Erythroblast (primary cell): ENCODE data around the gene FBXO11.
"Not testable (repeated sequence)": the region's sequence is repeated elsewhere in the genome, so short reads cannot be mapped to it uniquely, and the experiment has no call there.

Source experiments
- DNase-seq, 2 experiments: peaks; one replicate each; lab custom pipeline; 2025; lab: John Stamatoyannopoulos, UW
- GATA1 ChIP-seq: IDR thresholded peaks from 2 replicates; pipeline ENCODE4 v1.6.1; 2011; ENCODE audit warnings: low read depth, mild to moderate bottlenecking, control low read depth, low read length, moderate library complexity
- POLR2A ChIP-seq: IDR thresholded peaks from 2 replicates; pipeline ENCODE4 v1.6.1; 2011; ENCODE audit warnings: mild to moderate bottlenecking, low read length

The FBXO11 gene

DNA sequence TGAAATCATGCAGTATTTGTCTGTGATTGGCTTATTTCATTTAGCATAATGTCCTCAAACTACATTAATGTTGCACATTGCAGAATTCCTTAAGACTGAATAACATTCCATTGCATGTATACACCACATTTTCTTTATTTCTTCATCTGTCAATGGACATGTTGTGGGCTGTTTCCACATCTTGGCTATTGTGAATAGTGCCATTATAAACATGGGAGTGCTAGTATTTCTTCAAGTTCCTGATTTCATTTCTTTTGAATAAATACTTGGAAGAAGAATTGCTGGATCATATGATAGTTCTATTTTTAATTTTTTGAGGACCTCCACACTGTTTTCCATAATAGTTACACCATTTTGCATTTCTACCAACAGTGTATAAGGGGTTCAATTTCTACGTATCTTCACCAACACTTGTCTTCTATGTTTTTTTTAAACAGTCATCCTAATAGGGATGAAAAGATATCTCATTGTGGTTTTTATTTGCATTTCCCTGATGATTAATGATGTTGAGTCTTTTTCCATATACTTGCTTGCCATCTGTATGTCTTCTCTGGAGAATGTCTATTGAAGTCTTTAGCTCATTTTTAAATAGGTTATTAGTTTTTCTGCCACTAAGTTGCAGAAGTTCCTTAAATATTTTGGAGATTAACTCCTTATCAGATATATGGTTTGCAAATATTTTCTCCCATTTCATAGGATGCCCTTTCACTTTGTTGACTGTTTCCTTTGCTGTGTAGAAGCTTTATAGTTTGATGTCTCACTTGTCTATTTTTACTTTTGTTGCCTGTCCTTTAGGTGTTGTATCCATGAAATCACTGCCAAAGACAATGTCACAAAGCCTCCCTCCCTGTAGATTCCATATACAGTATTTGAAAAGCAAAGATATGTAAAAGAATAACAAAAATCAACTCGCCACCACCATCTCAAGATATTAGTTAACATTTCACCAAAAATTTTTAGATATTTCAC, 14.6 kb downstream of the FBXO11 start:
- no peak for DNase-seq
- TF ChIP-seq GATA1: no peak
- no peak for TF ChIP-seq POLR2A

- TF ChIP-seq GATA1 (no peak), POLR2A (no peak)
- no peak for DNase-seq
These were observed 15.5 kb downstream of the FBXO11 start for GRCh38 chr2:47890711-47891368.

DNA sequence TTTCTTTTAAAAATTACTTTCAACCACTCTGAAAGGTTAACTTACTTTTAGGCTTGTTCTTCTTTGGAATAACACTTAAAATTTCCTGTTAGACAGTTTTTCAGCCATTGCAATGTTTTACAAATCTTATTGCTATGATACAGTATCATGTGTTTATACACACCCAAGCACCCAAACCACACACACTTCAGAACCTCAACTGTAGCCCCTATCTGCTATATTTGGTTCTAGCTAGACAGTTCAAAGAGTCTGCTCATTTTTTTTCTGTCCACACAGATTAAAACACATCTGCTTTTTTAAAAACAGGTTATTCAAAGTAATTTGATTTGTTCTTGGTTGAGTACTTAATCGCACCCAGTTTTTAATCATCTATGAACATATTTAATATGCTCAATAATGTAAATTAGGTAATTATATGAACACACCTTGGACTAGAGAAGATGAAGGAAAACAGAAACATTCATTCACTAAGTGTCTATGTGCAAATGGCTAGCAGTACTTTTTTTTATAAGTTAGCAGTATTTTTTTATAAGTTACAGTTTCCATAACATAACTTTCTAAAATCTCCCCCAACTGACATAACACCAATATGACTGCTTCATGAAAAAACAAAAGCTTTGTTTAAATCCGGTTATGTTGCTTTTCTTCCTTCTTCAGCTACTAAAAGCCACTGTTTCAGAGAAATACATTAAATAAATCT, 17.6 kb downstream of the FBXO11 start:
- DNase-seq: peak in 1 of 2 experiments; percentile 16
- TF ChIP-seq POLR2A: no peak
- no peak for TF ChIP-seq GATA1

DNA sequence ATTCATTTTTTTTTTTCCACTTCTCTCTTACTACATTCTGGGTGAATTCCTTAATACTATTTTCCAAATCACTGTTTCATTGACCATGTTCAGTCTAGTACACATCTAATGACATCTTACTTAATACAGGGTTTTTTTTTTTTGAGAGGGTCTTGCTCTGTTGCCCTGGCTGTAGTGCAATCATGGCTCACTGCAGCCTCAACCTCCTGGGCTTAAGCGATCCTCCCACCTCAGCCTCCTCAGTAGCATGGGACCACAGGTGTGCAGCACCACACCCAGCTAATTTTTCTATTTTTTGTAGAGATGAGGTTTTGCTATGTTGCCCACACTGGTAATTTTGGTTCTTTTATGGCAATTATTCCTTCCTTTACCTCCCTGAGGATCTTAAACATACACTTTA, 29.4 kb downstream of the FBXO11 start:
- TF ChIP-seq GATA1 (no peak), POLR2A (no peak)
- DNase-seq: no peak

- no peak for TF ChIP-seq GATA1
- no peak for DNase-seq
These were observed 33.4 kb downstream of the FBXO11 start for GRCh38 chr2:47872941-47873340.

GRCh38 chr2:47870641-47871540, 35.4 kb downstream of the FBXO11 start:
- no peak for DNase-seq
- TF ChIP-seq POLR2A (no peak), GATA1 (no peak)

- DNase-seq: no peak
- TF ChIP-seq GATA1 (no peak), POLR2A (no peak)
These were observed 36.3 kb downstream of the FBXO11 start for GRCh38 chr2:47869859-47870595.

DNA sequence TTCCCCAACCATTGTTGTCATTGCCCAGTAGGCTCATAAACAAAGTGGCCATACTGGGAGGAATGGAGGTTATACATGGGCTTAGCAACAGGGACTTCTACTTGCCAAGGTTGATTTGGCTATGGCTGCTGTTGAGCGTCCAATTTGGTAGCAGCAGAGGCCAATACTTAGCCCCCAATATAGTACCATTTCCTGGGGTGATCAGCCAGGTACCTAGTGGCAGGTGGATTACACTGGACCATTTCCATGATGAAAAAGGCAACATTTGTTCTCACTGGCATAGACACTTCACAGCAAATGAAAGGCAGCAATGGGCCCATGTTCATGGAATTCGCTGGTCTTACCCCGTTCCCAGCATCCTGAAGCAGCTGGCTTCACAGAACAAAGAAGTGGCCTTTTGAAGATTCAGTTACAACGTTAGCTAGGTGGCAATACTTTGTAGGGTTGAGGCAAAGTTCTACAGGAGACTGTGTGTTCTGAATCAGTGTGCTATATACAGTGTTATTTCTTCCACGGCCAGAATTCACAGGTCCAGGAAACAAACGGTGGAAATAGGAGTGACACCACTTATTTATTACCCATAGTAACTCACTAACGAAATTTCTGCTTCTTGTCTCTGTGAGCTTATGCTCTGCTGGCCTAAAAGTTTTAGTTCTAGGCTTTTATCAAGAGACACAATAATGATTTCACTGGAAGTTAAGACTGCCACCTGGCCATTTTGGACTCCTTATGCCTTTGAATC, 37.5 kb downstream of the FBXO11 start:
- DNase-seq: no peak
- TF ChIP-seq POLR2A: no peak
- no peak for TF ChIP-seq GATA1

GRCh38 chr2:47867205-47867604, 39.1 kb downstream of the FBXO11 start:
- peak; percentile 39 to 55 for DNase-seq
- TF ChIP-seq POLR2A (no peak), GATA1 (no peak)

DNA sequence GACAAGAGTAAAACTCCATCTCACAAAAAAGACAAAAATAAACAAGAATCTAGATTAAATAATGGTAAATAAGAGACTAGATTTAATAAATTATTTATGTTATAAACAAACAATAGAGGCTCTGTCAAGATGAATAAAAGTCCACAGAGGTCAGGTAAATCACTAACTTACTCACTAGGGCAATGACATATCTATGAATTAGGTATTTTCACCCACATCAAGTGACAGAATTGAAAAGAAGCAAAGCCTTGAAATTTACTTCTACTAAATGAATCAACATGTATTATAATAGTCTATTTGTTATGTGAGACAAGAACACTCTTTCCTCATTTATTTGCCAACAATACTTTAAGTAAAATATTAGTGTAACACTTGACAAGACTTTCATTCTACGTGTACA, 41.7 kb downstream of the FBXO11 start:
- no peak for DNase-seq
- TF ChIP-seq POLR2A: no peak
- no peak for TF ChIP-seq GATA1

GRCh38 chr2:47862949-47863348, 43.3 kb downstream of the FBXO11 start:
- no peak for DNase-seq
- TF ChIP-seq GATA1 (no peak), POLR2A (no peak)

DNA sequence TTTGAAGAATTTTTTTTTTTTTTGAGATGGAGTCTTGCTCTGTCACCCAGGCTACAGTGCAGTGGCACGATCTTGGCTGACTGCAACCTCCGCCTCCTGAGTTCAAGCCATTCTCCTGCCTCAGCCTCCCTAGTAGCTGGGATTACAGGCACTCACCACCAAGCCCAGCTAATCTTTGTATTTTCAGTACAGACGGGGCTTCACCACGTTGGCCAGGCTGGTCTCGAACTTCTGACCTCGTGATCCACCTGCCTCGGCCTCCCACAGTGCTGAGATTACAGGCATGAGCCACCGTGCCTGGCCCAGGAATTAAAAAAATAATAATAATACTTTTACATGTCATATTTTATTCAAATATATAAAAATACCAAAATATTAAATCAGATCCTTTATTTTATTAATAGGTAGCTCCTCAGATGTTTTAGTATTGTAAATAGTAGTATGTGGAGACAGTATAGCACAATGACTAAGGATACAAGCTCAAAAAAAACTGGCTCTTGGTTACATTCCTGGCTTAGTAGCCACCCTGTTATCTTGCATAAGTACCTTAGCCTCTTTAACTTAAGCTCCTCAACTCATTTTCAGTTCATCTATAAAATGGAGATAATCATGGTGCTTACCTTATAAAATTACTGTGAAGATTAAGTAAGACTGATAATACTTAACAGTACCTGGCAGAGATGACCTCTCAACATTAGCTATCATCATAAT, 53.1 kb downstream of the FBXO11 start:
- not testable (repeated sequence) for DNase-seq
